NCI-H526 (cell line): ENCODE measurements around the gene ELFN1.

ENCODE experiments used
- DNase-seq, 2 experiments: peaks; one replicate each; lab custom pipeline; 2025; lab: John Stamatoyannopoulos, UW

Gene ELFN1

GRCh38 chr7:1725766-1726630, 55.9 kb downstream of the ELFN1 start:
- no peak for DNase-seq

GRCh38 chr7:1727079-1727478, 57.0 kb downstream of the ELFN1 start:
- DNase-seq, result no peak

DNA sequence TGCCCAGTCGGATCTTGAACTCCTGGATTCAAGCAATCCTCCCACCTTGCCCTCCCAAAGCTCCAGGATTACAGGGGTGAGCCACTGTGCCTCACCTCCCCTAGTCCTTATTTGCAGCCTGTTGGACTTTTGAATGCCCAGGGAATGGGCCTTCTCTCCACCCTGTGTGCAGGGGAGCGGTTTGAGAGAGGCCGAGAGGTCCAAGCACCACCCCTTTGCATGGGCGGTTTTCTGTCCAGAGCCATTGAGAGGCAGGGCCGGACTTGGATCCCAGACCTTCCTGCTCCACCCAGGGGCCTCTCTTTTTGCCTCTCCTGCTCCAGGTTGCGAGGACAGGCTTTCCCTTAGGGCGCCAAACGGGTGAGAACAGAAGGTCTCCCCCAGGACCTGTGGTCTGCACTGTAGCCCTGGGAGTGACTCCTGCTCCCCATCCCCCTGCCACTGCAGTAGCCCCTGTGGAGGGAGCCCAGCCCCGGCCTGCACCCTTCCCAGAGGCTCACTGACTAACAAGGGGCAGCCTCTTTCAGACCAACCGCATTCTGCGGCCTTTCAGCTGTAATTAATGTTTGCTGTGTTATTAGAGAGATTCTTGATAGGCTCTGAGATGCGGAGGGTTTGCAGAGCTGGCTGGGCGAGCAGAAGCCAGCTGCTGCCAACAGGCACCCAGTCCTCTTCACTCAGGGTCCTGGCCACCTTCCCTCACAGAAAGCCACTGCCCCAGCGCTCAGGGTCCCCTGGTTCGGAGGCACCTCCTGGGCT, 57.9 kb downstream of the ELFN1 start:
- DNase-seq, result no peak

DNA sequence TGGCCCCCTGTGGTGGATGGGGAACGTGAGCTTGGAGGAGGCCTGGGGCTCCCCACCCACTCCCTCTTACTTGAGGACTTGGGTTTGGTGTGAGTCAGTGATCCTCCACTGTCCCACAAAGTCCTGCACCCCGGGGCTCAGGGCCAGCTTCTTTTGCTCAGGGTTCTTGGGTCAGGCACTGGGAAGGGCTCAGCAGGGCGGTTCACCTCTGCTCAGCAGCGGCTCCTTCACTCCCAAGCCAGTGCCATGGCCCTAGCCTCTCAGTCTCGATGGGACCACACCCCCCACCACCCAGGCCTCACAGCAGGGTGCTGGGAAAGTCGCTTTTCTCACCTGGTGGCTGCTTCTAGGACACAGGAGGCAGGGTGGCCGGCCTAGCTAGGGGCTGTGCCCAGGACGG, 59.1 kb downstream of the ELFN1 start:
- no peak for DNase-seq

DNA sequence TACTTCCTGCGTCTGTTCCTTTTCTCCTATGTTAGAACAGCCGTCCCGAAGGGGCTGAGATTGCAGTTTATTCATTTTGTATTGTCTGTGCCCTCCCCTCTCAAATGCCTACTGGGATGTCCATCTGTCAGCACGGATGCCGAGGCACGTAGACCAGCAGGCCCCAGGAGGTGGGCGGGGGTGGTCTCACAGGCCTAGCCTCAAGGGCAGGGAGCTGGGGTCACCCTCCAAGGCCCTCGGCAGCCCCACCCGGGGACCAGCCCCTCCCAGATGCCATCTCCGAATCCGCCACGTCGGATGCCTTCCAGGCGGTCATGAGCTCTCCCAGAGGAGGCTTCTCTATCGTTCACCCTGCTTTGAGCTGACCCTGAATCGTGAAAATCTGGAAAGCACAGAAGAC, 59.7 kb downstream of the ELFN1 start:
- DNase-seq, result no peak

GRCh38 chr7:1732072-1732471, 62.0 kb downstream of the ELFN1 start:
- no peak for DNase-seq

DNA sequence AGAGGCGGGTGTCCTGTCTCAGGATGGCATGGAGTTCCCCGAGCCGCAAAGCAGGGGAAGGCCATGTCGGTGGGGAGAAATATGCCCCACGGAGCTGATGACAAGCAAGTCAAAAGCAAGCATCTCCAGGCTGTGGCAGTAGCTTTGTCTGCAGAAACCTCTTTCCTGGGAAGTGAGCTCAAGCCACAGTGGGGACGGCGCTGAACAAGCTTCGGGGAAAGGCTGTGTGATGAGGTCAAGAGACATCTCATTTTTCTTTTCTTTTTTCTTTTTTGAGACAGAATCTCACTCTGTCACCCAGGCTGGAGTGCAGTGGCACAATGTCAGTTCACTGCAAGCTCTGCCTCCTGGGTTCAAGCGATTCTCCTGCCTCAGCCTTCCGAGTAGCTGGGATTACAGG, 62.6 kb downstream of the ELFN1 start:
- DNase-seq, result no peak

DNA sequence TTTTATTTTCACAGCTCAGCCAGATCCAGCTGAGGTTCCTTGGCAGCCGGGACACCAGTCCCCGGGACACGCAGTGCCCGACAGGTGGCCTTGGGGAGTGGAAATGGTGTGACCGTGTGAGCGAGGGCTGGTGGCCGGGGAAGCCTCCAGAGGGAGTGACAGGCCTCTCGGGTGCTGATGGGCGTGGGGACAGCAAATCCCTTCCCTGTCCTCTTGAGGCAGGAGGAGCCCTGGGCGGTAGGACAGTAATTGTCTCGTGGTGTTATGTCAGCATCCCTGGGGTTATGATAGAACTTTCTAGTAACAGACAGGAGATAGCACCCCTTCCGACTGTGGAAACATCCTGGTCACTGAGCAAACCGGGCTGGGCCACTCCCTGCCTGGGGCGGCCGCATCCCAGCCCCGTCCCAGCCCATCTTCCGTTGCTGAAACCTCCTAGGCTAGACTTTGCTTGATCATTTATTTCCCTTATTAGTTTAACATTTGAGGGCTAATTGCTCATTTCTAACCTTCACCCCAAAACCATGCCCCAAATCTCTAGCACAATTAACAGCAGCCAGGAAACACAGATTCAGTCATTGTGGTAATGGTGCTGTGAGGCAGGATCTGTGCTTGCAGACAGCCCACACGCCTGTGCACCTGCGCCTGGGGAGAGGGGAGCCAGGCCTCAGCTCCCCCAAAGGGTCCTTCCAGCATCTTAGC, 63.3 kb downstream of the ELFN1 start:
- DNase-seq, result no peak

GRCh38 chr7:1733908-1734730, 64.0 kb downstream of the ELFN1 start:
- DNase-seq, result no peak

DNA sequence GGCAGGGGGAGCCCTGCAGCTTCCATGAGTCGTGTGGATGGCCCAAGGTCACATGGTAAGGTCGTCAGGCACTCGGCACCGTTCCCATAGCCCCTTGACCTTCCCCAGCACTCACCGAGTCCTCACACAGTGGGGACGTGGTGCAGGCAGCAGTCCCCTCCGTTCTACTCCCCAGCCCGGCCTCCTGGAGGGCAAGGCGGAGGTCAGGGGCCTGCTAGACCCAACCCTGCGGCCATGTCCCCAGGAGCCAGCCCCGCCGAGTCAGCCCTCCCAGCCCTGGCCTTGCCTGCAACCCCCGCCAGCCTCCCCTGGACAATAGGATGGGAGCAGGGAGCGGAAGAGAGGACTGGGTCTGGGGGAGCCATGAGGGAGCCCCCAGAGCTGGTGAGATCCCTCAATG, 65.2 kb downstream of the ELFN1 start:
- no peak for DNase-seq

DNA sequence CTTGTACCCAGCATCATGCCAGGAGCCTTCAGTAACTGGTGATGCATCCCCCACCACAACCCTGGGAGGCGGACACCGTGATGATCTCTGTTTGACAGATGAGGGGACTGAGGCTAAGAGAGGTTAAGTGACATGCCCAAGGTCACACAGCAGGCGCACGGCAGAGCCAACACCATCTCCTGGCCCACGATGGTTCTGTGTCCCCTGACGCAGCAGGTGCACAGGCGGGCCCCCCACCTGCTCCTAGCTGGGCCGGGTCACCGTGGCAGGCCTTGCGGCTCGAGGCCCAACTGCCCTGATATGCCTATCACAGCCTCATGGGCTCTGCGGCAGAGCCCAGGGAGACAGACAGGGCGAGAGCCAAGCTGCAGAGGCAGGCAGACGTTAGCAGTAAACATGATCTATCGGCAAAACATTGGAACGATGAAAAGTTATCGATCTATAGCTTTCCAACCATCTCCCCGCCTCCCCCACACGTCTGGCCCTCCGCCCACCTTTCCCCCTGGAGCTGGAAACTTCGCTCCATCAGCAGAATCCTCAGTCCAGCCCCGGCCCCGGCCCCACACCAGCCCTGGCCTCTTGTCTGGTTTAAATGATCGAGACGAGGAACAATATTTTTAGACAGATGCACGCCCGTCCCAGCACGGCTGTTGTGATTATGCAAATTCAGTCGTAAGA, 65.9 kb downstream of the ELFN1 start:
- no peak for DNase-seq

DNA sequence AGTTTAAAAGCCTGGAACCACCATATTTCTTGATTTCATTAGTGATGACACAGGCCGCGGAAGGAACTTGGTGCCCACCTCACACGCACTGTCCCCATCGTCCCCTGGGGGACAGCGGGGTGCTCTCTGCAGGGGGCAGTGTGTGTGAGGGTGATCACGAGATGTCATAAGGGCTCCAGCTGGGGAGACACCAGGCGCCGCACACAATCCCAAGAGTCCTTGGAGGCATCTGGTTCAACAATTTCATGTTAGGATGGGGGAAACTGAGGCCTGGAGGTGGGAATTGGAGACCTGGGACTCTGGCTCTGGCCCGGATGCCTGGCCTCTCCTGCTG, 66.4 kb downstream of the ELFN1 start:
- no peak for DNase-seq

GRCh38 chr7:1736830-1737229, 66.8 kb downstream of the ELFN1 start:
- no peak for DNase-seq

DNA sequence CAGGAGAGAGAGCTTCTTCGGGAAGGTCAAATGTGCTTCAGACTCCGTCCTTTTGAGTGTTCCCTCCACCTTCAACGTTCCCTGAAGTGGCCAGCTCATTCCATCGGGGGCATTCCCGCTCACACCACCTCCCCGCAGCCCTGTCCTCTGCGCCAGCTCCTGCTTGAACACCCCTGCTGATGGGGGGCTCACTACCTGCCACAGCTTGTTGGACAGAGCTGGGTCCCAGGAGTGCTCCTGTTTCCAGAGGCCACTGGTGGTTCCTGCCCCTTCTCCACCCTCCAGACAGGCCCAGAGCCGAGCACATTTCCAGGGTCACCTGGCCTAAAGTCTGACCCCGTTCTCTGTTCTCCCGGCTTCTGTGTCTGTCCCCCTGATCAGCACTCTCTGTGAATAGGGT, 67.4 kb downstream of the ELFN1 start:
- no peak for DNase-seq

- DNase-seq, result no peak
Measured at GRCh38 chr7:1737956-1738355, 67.9 kb downstream of the ELFN1 start.

DNA sequence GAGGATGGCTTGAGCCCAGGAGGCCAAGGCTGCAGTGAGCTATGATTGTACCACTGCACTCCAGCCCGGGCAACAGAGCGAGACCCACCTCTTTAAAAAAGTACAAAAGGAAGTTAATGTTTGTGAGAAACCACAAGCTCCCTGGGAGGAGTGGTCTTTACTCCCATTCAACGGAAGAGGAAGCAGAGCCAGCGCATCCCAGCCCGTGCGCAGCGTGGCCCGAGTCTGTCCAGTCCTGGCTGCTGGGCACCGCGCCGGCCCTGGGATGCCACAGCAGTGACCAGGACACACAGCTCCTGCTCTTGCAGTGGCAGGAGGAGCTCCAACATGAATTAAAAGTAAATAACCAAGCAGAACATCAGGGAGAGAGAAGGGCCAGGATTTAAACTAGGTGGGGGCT, 68.4 kb downstream of the ELFN1 start:
- DNase-seq, result no peak

DNA sequence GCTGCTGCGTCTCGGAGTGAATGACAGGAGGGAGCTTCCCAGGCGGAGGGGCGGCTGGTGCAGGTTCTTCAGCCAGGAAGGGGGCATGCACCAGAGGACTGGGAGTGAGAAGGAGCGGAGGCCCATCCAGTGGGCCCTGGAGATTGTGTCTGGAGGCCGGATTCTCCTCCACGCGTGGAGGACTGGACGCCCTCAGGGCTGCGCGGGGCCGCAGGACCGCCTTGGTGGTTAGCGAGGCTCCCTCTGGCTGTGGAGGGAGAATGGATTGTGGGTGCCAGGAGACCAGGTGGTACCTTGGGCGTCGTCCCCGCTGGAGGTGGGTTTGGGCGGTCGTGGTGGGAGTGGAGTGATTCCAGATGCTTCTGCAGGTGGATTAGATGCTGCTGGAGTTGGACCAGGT, 68.9 kb downstream of the ELFN1 start:
- DNase-seq, result no peak

GRCh38 chr7:1739593-1739992, 69.5 kb downstream of the ELFN1 start:
- DNase-seq, result no peak

DNA sequence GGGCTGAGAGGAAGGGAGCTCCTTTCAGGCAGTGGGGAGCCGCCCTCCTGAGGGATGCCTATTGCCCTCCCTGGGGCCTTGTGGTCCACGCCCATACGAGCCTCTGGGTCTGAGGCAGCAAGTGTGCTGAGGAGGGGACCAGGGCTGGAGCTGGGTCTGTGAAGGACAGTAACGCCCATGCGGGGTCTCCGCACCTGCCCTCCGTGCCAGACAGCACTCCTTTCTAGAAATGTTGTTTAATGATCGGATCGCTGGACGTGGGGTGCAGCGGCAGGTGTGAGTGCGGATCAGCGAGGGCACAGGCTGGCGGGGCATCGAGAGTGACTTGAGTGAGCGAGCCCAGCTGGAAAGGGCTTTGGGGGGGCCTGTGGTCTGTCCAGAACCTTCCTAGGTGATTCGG, 70.1 kb downstream of the ELFN1 start:
- peak in 1 of 2 experiments; percentile 51 for DNase-seq

DNA sequence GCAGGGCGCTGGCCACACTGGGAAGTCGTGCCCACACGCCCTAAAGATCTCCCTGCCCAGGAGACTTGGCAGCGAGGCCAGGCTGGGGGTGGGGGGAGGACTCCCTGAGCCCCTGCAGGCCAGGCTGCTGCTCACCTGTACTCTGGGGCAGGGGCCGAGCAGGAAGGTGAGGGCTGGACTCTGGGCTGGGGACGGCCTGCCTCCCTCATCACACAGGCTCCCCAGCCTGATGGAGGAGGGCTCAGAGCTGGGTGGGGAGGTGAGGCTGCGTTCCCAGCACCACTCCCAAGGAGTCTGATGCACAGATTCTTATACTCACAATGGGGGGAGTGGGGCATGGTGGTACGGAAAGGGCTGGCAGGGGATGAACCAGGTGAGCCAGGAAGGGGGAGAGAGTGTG, 71.2 kb downstream of the ELFN1 start:
- DNase-seq, result no peak

GRCh38 chr7:1741751-1742554, 71.9 kb downstream of the ELFN1 start:
- no peak for DNase-seq
